ENCODE measurements around the gene KIFC3. TPM values are rescaled to one million over a fixed set of nuclear protein-coding genes. Genes with fewer than 3 reads are reported as not detected.

Gene KIFC3
- total and polyA plus RNA-seq, 7 donors = 2.5 to 31.2 (median 10.0) TPM

GRCh38 chr16:57758331-57759117, 43.8 kb downstream of the KIFC3 start:
- Histone ChIP-seq H3K9me3 (no peaks in the 10 kb centered on the region), H3K27me3 (no peaks in the 10 kb centered on the region), H3K4me3 (no peak overlapping the region), H3K36me3 (peaks cover 0 to 53% (median 11%) of the 10 kb centered on the region in 4 donors), H3K27ac (no peak overlapping the region), H3K4me1 (peaks cover 0 to 9% (median 2%) of the 10 kb centered on the region in 4 donors)
- intact Hi-C loops (cut with DNase I) = no loop called here
- TF ChIP-seq CTCF (IDR thresholded peaks at IDR 0.05) (no peak), EP300 (IDR thresholded peaks at IDR 0.05) (no peak), POLR2AphosphoS5 (IDR thresholded peaks at IDR 0.05) (no peak), POLR2A (IDR thresholded peaks at IDR 0.05) (no peak)
- 84 to 90% methylated on average over 33 of the region's 33 CpGs for WGBS, 2 donors
- DNase-seq = no peak

GRCh38 chr16:57757883-57758282, 44.4 kb downstream of the KIFC3 start:
- peaks cover 0 to 51% (median 14%) of the 10 kb centered on the region in 4 donors for H3K36me3 ChIP-seq
- H3K27ac ChIP-seq = no peak overlapping the region

GRCh38 chr16:57757326-57757786, 44.9 kb downstream of the KIFC3 start:
- H3K27ac ChIP-seq = peak overlapping the region in 1 of 4 donors; percentile 42
- 61 to 66% methylated on average over 11 of the region's 11 CpGs for WGBS, 2 donors
- TF ChIP-seq POLR2AphosphoS5 (IDR thresholded peaks at IDR 0.05) = no peak
- peak; percentile 68 to 97 (median 87) for TF ChIP-seq CTCF (IDR thresholded peaks at IDR 0.05)
- H3K4me1 ChIP-seq = peaks cover 0 to 9% (median 2%) of the 10 kb centered on the region in 4 donors
- H3K9me3 ChIP-seq = no peaks in the 10 kb centered on the region
- no peak overlapping the region for H3K4me3 ChIP-seq
- intact Hi-C loops (cut with DNase I) = loop anchor here (1.0 to 2.0 kb wide), 2 partner anchors 45 to 106 kb away; partner anchors contain the start of gene KIFC3
- no peaks in the 10 kb centered on the region for H3K27me3 ChIP-seq
- peaks cover 0 to 53% (median 16%) of the 10 kb centered on the region in 4 donors for H3K36me3 ChIP-seq
- DNase-seq = peak; percentile 89

More at GRCh38 chr16:57757883-57758282, 44.4 kb downstream of the KIFC3 start:
- no peak for DNase-seq
- intact Hi-C loops (cut with DNase I) = loop anchor here (1.0 to 2.0 kb wide), 2 partner anchors 45 to 105 kb away; partner anchors contain the start of gene KIFC3
- Histone ChIP-seq H3K27me3 (no peaks in the 10 kb centered on the region), H3K9me3 (no peaks in the 10 kb centered on the region), H3K4me1 (peaks cover 0 to 9% (median 2%) of the 10 kb centered on the region in 4 donors), H3K4me3 (no peak overlapping the region)
- WGBS, 2 donors = 95% methylated on average over 7 of the region's 7 CpGs
- TF ChIP-seq CTCF (IDR thresholded peaks at IDR 0.05) = no peak
- no peak for TF ChIP-seq EP300 (IDR thresholded peaks at IDR 0.05)
- no peak for TF ChIP-seq POLR2AphosphoS5 (IDR thresholded peaks at IDR 0.05)

- peaks cover 0 to 9% (median 2%) of the 10 kb centered on the region in 4 donors for H3K4me1 ChIP-seq
- TF ChIP-seq POLR2AphosphoS5 (IDR thresholded peaks at IDR 0.05) (no peak), EP300 (IDR thresholded peaks at IDR 0.05) (no peak), POLR2A (IDR thresholded peaks at IDR 0.05) (no peak), CTCF (IDR thresholded peaks at IDR 0.05) (no peak)
- 79 to 85% methylated on average over 15 of the region's 15 CpGs for WGBS, 2 donors
- peaks cover 0 to 55% (median 17%) of the 10 kb centered on the region in 4 donors for H3K36me3 ChIP-seq
- H3K27me3 ChIP-seq = no peaks in the 10 kb centered on the region
- no peak overlapping the region for H3K27ac ChIP-seq
- no peaks in the 10 kb centered on the region for H3K9me3 ChIP-seq
- H3K4me3 ChIP-seq = no peak overlapping the region
- DNase-seq = no peak
- intact Hi-C loops (cut with DNase I) = loop anchor here (1.0 to 2.0 kb wide), 2 partner anchors 46 to 107 kb away; partner anchors contain the start of gene KIFC3
These were observed 45.6 kb downstream of the KIFC3 start for GRCh38 chr16:57756424-57757325.

All from sigmoid colon (tissue), 7 donors.